Thoracic aorta (tissue), 2 donors: Measurements from ENCODE around the gene TIGD3. TPM values are rescaled to one million over a fixed set of nuclear protein-coding genes. Genes with fewer than 3 reads are reported as not detected.

Experiments
- ATAC-seq: fragments of 150-250 bp; one replicate; pipeline ENCODE4 v1.8.0; 2017; ENCODE audit warnings: low read depth; ENCODE audit not compliant: insufficient number of reproducible peaks, low FRiP score
- DNase-seq: peaks from one replicate; pipeline ENCODE4 v3.0.0-alpha.2; 2020; ENCODE audit warnings: low spot score
- H3K27ac ChIP-seq, 2 donors: fragments of 200-600 bp; sonication (generic); 1 replicate in 1 of 2; 2 replicates in 1 of 2; pipeline ENCODE4 v1.5.1; 2016; ENCODE audit warnings: mild to moderate bottlenecking in 2 of 2, moderate library complexity in 2 of 2
- H3K27me3 ChIP-seq: fragments of 200-600 bp; sonication (generic); replicated peaks from 2 replicates; pipeline ENCODE4 v1.6.0; 2016; ENCODE audit warnings: mild to moderate bottlenecking; ENCODE audit not compliant: insufficient read depth
- H3K36me3 ChIP-seq: fragments of 200-600 bp; sonication (generic); one replicate; pipeline ENCODE4 v1.5.1; 2016
- H3K4me1 ChIP-seq, 2 donors: fragments of 200-600 bp; sonication (generic); 1 replicate in 1 of 2; 2 replicates in 1 of 2; pipeline versions ENCODE4 v1.5.1 to v1.6.0; 2016; ENCODE audit warnings: low read depth in 2 of 2, mild to moderate bottlenecking in 1 of 2; ENCODE audit not compliant: control insufficient read depth in 1 of 2
- H3K4me3 ChIP-seq: fragments of 200-600 bp; sonication (generic); 2 replicates; pipeline ENCODE4 v1.5.1; 2016; ENCODE audit warnings: mild to moderate bottlenecking
- H3K9me3 ChIP-seq: fragments of 200-600 bp; sonication (generic); 2 replicates; pipeline ENCODE4 v1.5.1; 2016
- total RNA-seq, 2 donors: library from RNA; depleted of rRNA; stranded (reverse); fragments of >200 nt; gene quantifications; one replicate each; pipeline versions ENCODE4 v1.1.0 to v1.2.3, GENCODE V29; 2016
- TF ChIP-seq, protein P1 (sequence below): fragments of 200-600 bp; sonication (generic); IDR thresholded peaks from one replicate; pipeline ENCODE4 v1.5.1; 2019; ENCODE audit warnings: antibody characterized with exemption

The TIGD3 gene
- not detected for total RNA-seq

DNA sequence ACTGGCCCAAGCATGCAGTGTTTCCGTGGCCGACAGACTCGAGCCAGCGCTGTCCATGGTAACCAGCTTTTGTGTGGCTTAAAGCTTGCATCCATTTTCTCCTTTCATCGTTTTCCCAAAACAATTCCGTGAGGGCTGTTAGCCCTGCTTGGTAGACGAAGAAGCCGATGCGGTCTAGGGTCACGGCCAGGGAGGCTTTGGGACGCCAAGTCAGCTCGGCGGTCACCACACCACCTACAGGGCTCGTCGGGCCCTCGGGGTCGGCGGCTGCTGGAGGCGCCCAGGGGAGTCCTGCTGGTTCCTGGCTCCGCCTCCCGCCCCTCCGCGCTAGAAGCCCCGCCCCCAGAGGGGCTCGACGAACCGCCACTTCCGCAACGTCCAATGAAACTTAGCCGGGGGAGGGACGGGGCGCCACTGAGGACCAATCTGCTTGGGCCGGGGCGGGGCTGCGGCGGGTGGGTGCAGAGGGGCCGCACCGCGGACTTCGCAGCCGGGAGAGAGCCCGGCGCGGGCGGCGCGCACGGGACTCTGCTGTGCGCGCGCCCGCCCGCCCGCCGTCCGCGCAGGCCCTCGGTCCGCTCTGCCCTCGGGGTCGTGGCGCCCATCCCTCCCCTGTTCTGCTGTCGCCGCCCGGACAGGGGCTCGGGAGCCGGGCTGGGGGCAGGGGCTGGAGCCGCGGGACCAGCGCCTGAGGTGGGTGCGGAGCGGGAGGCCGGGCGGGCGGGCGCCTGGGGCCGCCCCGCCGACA lies at the start of gene TIGD3:
TSS of gene TIGD3 (plus strand) at position 487 of the 748 bp plus-strand sequence. CDS start 1,058 bp downstream, outside the sequence.
- peak within 1 kb of the TSS in 1 of 2 donors; percentile 16 for H3K27ac ChIP-seq
- ATAC-seq, result peak; percentile 87
- peaks cover 31% of the 10 kb centered on the region for H3K36me3 ChIP-seq
- peaks cover 18 to 24% of the 10 kb centered on the region in 2 donors for H3K4me1 ChIP-seq
- no peaks in the 10 kb centered on the region for H3K9me3 ChIP-seq
- TF ChIP-seq, protein P1, sequence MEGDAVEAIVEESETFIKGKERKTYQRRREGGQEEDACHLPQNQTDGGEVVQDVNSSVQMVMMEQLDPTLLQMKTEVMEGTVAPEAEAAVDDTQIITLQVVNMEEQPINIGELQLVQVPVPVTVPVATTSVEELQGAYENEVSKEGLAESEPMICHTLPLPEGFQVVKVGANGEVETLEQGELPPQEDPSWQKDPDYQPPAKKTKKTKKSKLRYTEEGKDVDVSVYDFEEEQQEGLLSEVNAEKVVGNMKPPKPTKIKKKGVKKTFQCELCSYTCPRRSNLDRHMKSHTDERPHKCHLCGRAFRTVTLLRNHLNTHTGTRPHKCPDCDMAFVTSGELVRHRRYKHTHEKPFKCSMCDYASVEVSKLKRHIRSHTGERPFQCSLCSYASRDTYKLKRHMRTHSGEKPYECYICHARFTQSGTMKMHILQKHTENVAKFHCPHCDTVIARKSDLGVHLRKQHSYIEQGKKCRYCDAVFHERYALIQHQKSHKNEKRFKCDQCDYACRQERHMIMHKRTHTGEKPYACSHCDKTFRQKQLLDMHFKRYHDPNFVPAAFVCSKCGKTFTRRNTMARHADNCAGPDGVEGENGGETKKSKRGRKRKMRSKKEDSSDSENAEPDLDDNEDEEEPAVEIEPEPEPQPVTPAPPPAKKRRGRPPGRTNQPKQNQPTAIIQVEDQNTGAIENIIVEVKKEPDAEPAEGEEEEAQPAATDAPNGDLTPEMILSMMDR, result no peak
- no peaks in the 10 kb centered on the region for H3K27me3 ChIP-seq
- H3K4me3 ChIP-seq, result peak within 1 kb of the TSS; percentile 72
- DNase-seq, result peak; percentile 88

DNA sequence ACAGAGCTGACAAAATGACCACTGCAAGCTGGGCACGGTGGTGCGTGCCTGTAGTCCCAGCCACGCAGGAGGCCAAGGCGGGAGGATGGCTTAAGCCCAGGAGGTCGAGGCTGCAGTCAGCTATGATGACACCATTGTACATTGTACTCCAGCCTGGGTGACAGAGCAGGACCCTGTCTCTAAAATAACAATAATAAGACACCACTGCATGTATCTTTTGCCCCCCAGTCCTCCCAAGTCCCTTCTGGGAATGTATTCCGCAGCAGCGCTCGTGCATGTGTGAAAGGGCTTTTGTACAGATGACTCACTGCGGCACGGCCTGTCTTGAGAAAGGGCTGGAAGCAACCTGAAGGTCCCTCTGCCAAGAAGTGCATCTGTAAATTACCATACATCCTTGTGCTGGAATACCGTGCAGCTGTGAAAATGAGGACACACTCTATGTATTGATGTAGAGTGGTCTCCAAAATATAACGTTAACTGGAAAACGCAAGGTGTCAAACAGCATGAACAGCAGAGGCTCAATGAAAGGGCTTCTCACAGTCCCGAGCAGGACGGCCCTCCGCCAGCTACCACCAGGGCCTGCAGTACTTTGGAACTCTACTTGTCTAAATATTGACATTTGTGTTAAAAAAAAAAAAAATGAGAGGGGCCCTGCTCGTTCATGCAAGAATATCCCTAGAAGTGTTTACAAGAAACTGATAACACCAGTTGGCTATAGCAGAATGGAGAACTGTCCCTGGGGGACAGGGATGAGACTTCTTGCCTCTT lies 48.9 kb upstream of the TIGD3 start:
- Histone ChIP-seq H3K27ac (peak overlapping the region in 1 of 2 donors; percentile 38), H3K4me1 (peaks cover 4 to 18% of the 10 kb centered on the region in 2 donors), H3K27me3 (no peaks in the 10 kb centered on the region), H3K4me3 (no peak overlapping the region), H3K9me3 (no peaks in the 10 kb centered on the region), H3K36me3 (no peaks in the 10 kb centered on the region)
- DNase-seq, result no peak
- ATAC-seq, result peak; percentile 23
- TF ChIP-seq, protein P1, result no peak

- H3K4me1 ChIP-seq, result peaks cover 4 to 18% of the 10 kb centered on the region in 2 donors
- no peak overlapping the region for H3K27ac ChIP-seq
- no peaks in the 10 kb centered on the region for H3K36me3 ChIP-seq
- no peak for ATAC-seq
- no peak for DNase-seq
- H3K9me3 ChIP-seq, result no peaks in the 10 kb centered on the region
- no peak overlapping the region for H3K4me3 ChIP-seq
- TF ChIP-seq, protein P1, result no peak
- no peaks in the 10 kb centered on the region for H3K27me3 ChIP-seq
Observed at GRCh38 chr11:65307298-65308229, 47.0 kb upstream of the TIGD3 start.

GRCh38 chr11:65308281-65308891 lies 46.2 kb upstream of the TIGD3 start:
- no peaks in the 10 kb centered on the region for H3K27me3 ChIP-seq
- ATAC-seq (no peak), DNase-seq (no peak)
- no peak overlapping the region for H3K27ac ChIP-seq
- TF ChIP-seq, protein P1, result no peak
- H3K36me3 ChIP-seq, result no peaks in the 10 kb centered on the region
- H3K4me3 ChIP-seq, result no peak overlapping the region
- peaks cover 4 to 18% of the 10 kb centered on the region in 2 donors for H3K4me1 ChIP-seq
- no peaks in the 10 kb centered on the region for H3K9me3 ChIP-seq
